IPS-NIHi7 (cell line): ENCODE measurements around the gene GAGE12H.
"Not testable (repeated sequence)": the region's sequence is repeated elsewhere in the genome, so short reads cannot be mapped to it uniquely, and the experiment has no call there.

Experiments used
- DNase-seq: peaks from one replicate; pipeline ENCODE4 v3.0.0; 2012; ENCODE audit warnings: mixed read lengths; ENCODE audit errors: extremely low spot score

GAGE12H gene

GRCh38 chrX:49579649-49580048 is at the start of gene GAGE12H:
Gene GAGE12H (plus strand): TSS chrX:49579949. CDS start chrX:49581104, 1,155 bp downstream.
- DNase-seq: not testable (repeated sequence)

GRCh38 chrX:49531877-49532276 is 47.9 kb upstream of the GAGE12H start, which contains the start of gene GAGE12C:
Gene GAGE12C (plus strand): TSS chrX:49532177. CDS start chrX:49533332, 1,155 bp downstream.
- not testable (repeated sequence) for DNase-seq

GRCh38 chrX:49541433-49541832 is 38.3 kb upstream of the GAGE12H start, which contains the start of gene GAGE12D:
Gene GAGE12D (plus strand): TSS chrX:49541733. CDS start chrX:49542888, 1,155 bp downstream.
- not testable (repeated sequence) for DNase-seq

- not testable (repeated sequence) for DNase-seq
Measured at GRCh38 chrX:49550989-49551388, 28.8 kb upstream of the GAGE12H start, which contains the start of gene GAGE12E. Gene GAGE12E (plus strand): TSS chrX:49551289. CDS start chrX:49552444, 1,155 bp downstream.

- not testable (repeated sequence) for DNase-seq
Measured at GRCh38 chrX:49560542-49560941, 19.2 kb upstream of the GAGE12H start, which contains the start of gene GAGE12F. Gene GAGE12F (plus strand): TSS chrX:49560842. CDS start chrX:49561997, 1,155 bp downstream.

GRCh38 chrX:49568728-49569127 is 11.0 kb upstream of the GAGE12H start:
- not testable (repeated sequence) for DNase-seq

- DNase-seq: not testable (repeated sequence)
Measured at GRCh38 chrX:49569152-49569551, 10.6 kb upstream of the GAGE12H start.

- not testable (repeated sequence) for DNase-seq
Measured at GRCh38 chrX:49570100-49570499, 9.6 kb upstream of the GAGE12H start, which contains the start of gene GAGE12G. Gene GAGE12G (plus strand): TSS chrX:49570400. CDS start chrX:49571555, 1,155 bp downstream.

GRCh38 chrX:49589196-49589595 is 9.4 kb downstream of the GAGE12H start, which contains the start of gene GAGE2A:
Gene GAGE2A (plus strand): TSS chrX:49589496. CDS start chrX:49590651, 1,155 bp downstream.
- DNase-seq: not testable (repeated sequence)

GRCh38 chrX:49589769-49590478 is 10.2 kb downstream of the GAGE12H start:
- DNase-seq: not testable (repeated sequence)

- not testable (repeated sequence) for DNase-seq
Measured at GRCh38 chrX:49590488-49590887, 10.7 kb downstream of the GAGE12H start.

- DNase-seq: not testable (repeated sequence)
Measured at GRCh38 chrX:49598720-49599119, 19.0 kb downstream of the GAGE12H start, which contains the start of gene GAGE1. Gene GAGE1 (plus strand): TSS chrX:49599020. CDS start chrX:49600175, 1,155 bp downstream.

GRCh38 chrX:49610718-49611310 is 31.1 kb downstream of the GAGE12H start:
- no peak for DNase-seq

GRCh38 chrX:49618574-49618973 is 38.8 kb downstream of the GAGE12H start:
- DNase-seq: no peak

GRCh38 chrX:49627086-49627777 is 47.5 kb downstream of the GAGE12H start:
- peak; percentile 43 for DNase-seq
